ENCODE data around the gene AZGP1.
"Not testable (repeated sequence)": the region's sequence is repeated elsewhere in the genome, so short reads cannot be mapped to it uniquely, and the experiment has no call there.

AZGP1 gene

DNA sequence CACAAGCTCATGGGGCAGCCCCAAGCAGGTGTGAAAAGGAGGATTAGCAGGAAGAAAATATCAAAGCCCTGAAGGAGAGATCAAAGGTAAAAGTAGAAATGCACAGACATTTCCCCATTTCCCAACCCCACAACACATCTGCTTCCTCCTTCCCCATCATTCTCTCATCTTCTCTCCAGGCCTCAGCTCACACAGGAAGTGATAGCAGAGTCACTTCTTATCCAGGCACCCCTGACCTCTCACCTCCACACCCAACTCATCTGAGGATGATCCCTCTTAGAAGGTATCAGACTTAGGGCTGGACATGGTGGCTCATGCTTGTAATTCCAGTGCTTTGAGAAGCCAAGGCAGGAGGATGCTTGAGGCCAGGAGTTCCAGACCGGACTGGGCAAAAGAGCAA, 28.2 kb downstream of the AZGP1 start:
- DNase-seq, result no peak

DNA sequence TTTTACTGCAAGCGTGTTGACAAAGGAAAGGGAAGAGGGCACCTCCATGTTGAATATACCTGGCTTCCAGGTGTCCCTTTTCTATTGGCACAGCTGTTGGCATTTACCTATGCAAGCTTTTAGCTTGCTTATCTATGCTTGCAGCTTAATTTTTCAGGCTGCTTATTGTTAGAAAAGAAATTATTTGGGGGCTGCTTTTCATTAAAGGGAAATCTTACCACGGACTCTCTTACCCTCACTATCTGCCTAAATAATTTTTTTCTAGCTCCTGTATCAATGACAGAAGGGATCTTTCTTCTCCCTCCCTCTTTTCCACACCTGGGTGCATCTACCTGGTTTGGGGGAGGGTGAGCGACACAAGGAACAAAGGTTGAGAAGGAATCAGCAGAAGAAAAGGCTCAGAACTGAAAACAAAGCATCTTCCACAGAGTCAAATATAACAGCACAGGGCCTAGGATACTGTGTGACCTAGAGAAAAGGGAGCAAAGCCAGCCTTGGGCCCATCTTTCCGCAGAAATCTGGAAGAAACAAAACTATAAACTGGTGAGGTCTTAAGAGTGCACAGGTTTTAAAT, 31.2 kb downstream of the AZGP1 start:
- DNase-seq, result no peak

DNA sequence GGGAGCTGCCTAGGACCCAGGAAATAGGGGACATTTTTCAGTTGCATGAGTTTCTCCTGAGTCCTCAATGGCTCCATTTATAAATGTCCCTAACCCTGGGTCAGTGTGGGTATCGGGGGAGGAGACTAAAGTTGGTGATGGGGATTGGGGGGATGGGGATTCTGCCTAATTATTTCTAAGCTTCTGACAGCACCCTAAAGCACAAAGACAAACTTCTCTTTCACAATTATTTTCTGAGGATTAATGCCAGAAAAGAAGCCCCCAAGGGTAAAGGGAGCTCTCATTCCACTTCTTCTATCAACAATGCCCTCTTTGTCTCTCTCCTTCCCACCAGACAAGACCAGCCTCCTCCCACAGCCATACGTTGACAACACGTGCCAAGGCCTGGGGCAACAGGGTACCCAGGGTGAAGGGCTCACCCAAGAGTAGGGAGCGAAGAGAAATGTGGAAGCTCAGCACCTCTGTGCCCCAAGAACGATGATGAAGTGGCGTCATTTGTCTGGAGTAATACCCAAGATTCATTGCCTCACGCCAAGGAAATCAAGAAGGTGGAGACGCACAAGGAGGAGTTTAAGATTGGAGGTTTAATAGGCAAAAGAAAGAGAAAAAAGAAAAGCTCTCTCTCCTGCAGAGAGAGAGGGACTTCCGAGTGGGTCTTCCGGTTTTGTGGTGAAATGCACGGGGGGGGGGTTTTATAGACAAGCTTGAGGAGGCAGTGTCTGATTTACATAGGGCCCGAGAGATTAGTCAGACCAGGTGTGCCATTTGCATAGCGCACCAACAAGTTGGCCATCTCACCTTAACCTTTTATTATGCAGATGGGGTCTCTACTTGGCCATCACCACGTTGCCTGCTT, 32.0 kb downstream of the AZGP1 start:
- DNase-seq, result no peak

DNA sequence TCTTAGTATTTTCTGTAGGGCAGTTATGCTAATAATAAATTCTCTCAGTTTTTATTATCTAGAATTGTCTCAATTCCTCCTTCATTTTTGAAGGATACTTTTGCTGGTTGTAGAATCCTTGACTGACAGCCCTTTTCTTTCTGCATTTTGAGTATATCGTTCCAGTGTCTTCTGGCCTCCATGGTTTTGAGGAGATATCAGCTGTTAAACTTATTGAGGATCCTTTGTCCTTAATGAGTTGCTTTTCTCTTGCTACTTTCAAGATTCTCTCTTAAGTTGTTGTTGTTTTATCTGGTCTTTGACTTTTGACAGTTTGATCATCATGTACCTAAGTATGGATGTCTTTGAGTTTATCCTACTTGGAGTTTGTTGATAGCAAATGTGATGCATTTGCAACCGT, 37.5 kb downstream of the AZGP1 start:
- DNase-seq, result no peak

DNA sequence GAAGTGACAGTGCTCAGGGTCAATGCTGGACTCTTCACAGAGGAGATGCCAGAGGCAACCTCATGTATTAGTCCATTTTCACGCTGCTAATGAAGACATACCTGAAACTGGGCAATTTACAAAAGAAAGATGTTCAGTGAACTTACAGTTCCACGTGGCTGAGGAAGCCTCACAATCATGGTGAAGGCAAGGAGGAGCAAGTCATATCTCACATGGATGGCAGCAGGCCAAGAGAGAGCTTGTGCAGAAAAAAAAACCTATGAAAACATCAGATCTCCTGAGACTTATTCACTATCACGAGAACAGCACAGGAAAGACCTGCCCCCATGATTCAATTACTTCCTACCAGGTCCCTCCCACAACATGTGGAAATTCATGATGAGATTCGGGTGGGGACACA, 40.8 kb downstream of the AZGP1 start:
- not testable (repeated sequence) for DNase-seq

DNA sequence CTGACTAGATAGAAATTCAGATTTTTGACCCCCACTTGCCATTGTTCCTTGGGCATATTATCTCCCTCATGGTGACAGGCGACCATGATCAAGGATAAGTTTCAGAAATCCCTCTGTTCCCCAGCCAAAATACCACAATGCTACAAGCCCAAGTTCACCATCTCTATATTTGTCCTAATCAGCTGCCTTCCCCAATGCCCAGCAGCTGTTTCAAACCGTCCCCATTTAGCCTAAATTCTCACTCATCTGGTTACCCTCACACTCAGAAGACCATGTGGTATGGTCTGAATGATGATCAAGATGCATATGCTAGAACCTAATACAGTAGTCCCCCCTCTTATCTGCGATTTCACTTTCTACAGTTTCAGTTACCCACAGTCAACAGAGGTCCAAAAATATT, 45.5 kb downstream of the AZGP1 start:
- DNase-seq, result no peak

DNA sequence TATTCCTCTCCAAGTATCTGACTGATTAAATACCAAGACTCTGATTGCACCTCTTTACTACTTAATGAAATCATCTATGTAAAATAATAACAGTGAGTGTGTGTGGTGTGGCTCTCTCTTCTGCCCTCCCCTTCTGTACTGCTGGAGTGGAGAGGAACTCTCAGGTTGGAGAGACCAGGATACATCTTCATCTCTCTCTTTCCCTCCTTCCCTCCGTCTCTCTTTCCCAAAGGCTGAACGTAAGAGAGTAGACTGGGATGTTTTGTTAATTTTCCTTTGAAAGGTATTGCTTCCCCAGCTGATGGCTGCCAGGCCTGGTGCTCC, 46.1 kb downstream of the AZGP1 start:
- no peak for DNase-seq

DNA sequence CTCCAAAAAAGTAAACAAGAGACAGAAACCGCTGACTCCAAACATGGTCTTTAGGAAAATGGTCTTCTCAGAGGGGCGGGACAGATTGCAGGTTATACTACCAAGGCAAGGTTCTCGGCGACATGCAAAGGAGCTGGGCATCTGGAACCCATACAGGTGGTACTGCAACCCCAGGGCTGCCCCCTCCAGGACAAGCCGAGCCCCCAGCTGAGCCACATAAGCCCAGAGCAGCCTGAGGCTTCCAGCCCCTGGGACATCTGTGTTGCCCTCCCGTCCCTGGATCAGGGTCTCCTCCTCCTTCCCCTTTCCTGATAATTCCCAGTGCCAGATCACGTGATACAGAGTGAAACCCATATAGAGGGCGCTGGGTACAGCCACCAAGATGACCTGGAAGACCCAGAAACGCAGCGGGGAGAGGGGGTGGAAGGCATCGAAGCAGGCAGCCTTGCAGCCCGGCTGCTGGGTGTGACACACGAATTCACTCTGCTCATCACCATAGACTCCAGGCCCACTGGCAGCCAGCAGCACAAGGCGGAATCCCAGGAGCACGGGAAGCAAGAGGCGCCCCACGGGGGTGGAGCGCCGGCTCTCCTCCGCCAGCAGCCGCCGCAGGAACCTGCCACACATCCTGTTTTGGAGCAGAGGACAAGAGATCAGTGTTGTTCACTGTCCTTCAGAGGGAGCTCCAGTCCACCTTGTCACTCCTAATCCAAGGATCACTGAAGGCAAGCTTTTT, 46.7 kb downstream of the AZGP1 start, which contains the start of gene GJC3:
Gene GJC3, minus strand, starts transcription at position 627 of the 736 bp plus-strand sequence. Its CDS starts 0 bp downstream, at position 627.
- DNase-seq, result peak; percentile 56

DNA sequence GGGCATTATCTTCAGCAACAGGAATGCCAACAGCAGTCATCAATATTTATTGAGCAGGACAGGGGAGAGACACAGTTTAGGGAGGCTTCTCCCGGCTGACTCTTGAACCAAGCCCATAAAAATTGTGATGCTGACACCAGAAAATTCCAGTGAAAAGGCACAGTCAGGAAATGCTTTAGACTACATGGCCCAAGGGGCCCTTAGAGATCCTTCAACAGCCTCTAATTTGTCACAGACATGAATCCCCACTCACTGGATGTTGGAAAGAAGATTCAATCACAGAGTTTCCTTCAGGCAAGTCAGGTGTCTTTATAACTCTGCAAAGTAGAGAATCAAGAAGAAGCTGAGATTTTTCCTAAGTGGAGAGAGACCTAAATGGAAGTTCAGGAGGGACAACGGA, 47.6 kb downstream of the AZGP1 start:
- DNase-seq, result no peak

DNA sequence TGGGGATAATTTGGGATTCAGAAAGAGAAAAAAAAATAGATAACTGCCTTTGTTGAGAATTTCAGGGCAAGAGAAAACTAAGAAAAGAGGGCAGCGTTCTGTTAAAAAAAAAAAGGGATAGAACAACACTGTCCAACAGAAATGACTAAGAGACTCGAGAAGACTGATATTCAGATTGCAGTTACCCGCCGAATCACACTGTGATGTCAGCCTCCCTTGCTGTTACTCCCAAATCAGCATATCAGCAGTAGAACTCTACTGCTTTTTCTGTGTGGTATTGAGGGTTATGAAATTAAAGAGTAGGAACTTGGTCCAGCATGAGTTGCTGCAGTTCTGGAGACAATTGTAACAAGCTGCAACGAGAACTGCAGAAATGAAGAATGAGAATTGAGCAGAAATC, 48.3 kb downstream of the AZGP1 start:
- DNase-seq, result no peak

DNA sequence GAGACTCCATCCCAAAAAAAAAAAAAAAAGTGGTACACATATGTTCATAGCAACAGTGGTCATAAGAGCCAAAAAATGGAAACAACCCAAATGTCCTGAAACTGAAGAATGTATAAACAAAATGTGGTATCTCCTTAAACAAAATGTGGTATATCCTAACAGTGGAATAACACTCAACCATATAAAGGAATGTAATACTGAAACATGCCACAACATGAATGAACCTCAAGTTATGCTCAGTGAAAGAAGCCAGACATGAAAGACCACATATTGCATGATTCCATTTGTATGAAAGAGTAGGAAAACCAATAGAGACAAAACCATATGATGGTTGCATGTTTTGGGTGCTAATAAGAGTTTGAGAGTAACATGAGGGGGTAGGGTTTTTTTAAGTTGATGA, 49.5 kb downstream of the AZGP1 start:
- DNase-seq, result no peak

DNA sequence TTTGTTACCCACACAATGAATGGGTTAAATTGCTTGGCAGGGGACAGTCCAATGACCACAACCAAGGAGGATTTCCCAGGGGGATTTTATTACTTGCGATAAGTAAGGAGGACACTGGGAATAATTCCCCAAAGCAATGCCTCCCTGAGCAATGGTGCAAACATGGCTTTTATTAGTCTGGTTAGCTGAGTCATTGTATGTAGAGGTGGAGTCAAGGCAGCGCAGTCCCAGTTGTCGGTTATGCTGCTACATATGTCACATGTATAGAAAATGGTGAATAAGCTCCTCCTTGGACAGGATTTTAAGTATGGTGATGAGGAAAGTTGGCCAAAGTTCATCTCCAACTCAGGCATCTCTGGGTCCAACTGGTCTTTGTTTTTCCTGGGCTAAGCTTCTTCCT, 52.6 kb downstream of the AZGP1 start:
- DNase-seq, result no peak

DNA sequence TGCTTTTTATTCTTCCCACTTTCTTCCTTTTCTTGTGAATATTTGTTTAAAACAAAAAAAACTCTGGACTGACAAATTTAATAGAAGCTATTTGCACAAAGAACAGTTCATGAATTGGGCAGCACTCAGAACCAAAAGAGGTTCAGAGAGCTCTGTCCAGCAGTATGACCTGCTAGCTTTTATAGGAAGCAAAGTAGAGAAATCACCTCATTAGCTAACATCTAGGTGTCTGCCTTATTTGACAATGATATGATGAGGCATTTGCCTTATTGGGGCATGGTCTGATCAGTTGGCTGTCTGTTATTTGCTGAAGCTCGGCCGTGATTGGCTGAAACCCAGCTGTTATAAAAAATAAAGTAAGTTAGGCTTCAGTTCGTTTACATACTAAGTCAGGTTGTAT, 55.7 kb downstream of the AZGP1 start:
- DNase-seq, result no peak

DNA sequence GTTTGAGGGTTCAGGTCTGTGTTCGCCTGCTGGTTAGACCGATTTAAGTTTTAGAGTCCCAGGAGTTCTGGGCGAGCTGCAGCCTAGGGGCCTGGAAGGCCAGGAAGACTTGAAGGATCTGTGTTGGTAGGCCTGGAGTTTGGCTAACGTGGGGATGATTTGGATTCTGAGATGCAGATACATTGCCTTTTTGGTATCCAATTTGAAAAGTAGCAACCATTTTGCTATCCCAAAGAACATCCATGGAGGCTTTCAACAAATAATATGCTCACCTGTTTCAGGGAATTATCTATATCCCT, 56.1 kb downstream of the AZGP1 start:
- no peak for DNase-seq

DNA sequence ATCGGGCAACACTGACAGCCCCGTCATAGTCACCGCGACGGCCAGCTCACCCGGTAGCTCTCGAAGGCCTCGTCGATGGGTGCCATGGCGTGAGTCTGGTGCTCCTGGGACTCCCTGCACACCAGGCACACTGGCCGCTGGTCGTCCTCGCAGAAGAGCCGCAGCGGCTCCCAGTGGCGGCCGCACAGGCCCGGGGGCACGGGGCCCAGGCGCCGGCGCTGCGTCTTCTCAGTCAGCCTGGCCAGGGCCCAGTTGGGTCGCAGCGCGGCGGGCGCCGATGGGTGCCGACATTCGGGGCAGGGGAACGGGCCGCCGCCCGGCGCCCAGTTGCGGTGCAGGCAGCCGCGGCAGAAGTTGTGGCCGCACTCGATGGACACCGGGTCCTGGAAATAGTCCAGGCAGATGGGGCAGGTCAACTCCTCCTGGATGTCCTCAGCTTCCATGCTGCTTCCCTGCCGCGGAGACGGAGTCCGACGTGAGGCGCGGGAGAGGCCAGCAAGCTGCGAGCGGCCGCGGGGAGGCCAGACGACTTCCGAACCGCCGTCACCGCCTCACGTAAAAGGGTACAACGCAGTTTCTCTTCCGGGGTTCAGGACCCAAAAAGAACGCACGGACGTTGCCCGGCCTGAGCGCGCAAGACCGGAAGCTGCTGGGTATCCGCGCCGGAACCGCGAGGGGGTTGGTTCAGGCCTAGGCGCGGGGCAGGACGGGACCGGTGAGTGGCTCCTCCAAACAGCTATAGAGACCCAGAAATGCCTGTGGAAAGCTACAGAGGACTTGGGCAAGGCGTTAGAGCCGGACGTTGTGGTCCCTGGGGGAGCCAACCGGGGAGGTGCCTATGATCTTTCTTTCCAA, 56.6 kb downstream of the AZGP1 start, which contains the start of gene TRIM4:
Gene TRIM4, minus strand, starts transcription at position 572 of the 855 bp plus-strand sequence. Its CDS starts 129 bp downstream, at position 443.
- DNase-seq, result peak; percentile 91

All from right forelimb (tissue), 1 donor.